Measurements from ENCODE around the gene FAM234B.

DNA sequence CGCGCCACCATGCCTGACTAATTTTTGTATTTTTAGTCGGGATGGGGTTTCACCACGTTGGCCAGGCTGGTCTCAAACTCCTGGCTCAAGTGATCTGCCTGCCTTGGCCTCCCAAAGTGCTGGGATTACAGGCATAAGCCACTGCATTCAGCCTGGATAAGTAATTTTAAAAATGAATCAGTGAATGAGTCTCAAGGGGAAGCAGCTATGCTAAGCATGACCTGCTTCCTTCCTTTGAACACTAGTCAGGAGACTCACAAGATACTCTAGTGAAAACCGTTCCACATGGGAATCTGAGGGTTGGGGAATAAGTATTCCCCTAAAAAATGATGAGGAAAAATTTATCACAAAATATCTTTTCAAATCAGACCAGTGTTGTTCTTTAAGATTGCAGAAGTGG is 10.7 kb upstream of the FAM234B start:
- no peak for TF ChIP-seq POLR2A (IDR thresholded peaks at IDR 0.05)
- TF ChIP-seq CTCF (IDR thresholded peaks at IDR 0.05) = no peak
